ENCODE measurements around the gene CYRIA.

CYRIA gene

DNA sequence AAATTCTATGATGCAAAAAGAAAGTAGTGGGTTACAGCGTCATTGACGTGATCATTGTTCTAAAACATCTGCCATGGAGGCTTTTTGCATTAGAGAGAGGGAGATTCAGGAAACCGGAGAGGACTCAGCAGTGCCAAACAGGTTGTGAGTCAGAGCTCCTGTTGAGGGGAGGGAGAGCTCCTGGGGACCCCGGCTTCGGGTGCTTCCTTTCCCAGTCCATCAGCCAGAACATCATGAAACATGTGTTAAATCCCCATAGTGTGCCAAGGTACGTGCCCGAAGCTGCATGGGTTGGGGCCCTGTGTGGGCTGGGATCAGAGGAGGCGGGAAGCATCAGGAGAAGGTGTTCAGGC is 791 bp upstream of the CYRIA start:
- no peak for DNase-seq

- DNase-seq = no peak
Observed at GRCh38 chr2:16664809-16665747, 556 bp downstream of the CYRIA start.

- DNase-seq = no peak
Observed at GRCh38 chr2:16664052-16664731, 1.4 kb downstream of the CYRIA start.

GRCh38 chr2:16663121-16663905 is 2.3 kb downstream of the CYRIA start:
- DNase-seq = no peak

- no peak for DNase-seq
Observed at GRCh38 chr2:16661936-16662839, 3.4 kb downstream of the CYRIA start.

DNA sequence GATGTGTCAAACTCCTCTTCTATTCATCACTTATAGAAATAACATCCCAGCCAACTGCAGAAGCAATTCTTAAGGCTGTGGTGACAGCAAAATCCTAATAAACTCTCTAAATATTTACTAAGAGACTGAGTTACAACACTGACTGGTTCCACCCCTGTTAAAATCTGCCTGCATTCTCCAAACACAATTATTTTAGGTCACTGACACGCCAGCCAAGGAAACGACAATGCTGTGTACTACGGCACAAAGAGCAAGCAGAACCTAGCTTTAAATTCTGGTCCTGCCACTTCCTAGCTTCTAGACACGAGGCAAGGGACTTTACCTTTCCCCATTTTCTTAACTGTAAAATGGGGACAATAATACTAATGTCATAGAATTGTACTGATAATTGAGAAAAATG is 4.1 kb downstream of the CYRIA start:
- no peak for DNase-seq

GRCh38 chr2:16660556-16660955 is 5.1 kb downstream of the CYRIA start:
- DNase-seq = no peak

DNA sequence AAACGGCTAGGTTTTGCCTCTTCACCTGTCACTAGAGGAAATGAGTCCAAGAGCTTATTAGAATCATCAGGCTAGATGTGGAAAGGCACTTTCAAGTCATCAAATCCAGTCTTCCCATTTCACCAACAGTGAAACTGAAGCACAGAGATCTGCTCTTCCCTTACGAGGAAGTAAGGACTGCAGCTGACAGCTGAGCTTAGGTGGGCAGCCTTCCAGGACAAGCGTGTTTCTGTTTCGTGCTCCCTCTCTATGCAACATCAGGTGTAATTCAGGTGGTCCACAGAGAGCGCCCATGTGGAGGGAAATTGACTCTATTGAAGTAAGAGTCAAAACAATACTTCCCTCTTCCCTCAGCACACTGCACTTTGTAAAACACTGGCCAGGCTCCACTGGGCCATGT is 5.5 kb downstream of the CYRIA start:
- DNase-seq = no peak

DNA sequence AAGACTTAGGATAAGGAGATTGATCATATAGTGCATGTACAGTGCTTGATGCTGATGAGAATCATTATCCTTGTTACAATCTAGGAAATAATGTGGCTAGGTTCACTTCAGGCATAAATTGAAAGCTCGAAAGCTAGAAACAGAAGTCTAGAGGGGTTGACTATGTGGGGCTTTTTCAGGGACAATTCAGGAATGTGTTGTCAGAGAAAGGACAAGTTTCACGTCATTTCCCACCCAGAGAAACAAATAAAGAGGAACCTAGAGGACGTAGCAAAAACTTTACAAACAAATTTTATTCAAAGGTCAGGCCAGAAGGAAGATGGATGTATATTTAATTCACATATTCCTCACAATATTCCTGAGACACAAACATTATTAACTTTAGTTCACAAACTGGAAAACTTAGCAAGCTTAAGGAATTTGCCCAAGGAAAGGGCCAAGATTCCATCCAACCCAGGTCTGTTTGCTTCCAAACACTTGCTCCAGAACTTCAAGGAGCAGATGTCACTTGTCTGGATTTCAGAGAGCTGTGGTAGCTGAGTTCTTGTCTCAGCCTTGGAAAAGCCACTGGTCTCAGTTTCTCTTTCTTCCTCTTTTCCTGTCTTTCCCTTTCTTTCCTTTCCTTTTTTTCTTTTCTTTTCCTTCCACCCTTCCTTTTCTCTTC is 7.4 kb downstream of the CYRIA start:
- no peak for DNase-seq

GRCh38 chr2:16657671-16658070 is 8.0 kb downstream of the CYRIA start:
- no peak for DNase-seq

DNA sequence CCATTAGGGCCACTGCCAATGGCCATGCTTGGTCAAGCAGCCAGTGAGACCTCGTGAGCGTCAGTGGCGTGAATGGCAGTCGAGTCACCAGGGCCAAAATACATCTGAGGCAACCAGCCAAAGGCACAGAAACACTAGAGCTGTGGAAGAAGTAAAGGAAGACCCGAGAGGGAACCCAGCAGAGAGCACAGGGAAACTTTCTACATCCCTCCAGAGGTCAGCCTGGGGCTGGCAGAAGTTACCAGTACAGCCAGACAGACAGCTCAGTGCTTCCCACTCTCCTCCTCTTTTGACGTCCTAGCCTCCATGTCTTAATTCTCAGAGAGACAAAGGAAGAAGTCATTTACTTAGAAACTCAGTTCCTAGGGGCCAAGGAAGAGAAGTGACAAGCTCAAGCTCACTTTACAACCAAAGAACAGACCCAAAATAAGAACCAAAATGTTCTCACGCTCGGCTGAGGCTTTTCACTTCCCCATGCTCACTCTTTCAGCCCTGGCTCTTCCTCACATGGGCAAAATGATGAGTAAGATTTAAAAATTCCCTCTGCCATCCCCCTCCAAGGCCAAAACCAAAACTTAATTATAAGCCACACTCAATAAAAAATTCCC is 8.7 kb downstream of the CYRIA start:
- no peak for DNase-seq

DNA sequence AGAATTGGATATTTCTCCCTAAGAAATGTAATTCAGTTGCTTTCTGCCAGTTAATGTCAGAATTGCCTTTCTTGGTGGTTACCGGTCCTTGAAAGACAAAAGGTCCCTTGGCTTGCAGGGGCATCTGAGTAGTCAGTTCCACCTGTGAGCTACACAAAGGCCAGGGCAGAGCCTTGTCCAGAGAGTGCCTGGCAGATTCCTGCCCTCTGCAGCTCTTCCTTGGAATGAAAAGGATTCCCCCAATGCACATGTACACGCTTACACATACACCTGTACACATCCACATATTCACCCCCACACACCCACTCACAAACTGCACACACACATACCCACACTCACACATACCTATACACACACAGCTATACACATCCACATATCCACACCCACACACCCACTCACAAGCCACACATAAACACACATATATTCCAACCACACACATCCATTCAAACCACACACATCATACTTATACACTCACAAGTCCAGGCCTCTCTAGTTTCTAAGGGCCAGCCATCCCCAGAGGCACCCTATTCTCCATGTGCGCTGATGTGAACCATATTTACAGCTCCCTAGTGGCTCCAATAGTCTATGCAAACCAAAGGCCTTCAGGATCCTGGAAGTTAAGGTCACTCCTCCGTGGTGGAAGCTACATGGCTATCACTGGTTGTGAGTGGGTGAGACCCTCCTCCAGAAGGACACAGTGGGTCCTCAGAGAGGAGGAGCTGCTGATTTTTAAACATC is 9.6 kb downstream of the CYRIA start:
- DNase-seq = no peak

DNA sequence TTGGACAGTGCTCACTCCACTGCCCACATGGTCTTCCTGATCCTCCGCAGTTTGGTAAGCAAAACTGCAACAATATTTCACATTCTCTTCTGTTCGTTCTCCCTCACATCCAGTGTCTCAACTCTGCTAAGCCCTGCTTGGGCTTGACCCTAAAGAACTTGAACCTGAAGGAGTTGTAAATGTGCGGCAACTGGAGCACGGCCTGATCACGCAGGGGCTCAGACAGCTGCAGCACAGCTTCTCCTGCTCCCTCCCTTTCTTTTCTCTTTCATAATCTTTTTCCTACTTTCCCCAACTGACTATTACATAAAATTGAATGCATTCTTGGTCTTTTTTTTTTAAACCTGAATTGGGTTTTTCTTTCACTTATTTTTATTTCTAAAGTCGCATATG is 10.2 kb downstream of the CYRIA start:
- no peak for DNase-seq

DNA sequence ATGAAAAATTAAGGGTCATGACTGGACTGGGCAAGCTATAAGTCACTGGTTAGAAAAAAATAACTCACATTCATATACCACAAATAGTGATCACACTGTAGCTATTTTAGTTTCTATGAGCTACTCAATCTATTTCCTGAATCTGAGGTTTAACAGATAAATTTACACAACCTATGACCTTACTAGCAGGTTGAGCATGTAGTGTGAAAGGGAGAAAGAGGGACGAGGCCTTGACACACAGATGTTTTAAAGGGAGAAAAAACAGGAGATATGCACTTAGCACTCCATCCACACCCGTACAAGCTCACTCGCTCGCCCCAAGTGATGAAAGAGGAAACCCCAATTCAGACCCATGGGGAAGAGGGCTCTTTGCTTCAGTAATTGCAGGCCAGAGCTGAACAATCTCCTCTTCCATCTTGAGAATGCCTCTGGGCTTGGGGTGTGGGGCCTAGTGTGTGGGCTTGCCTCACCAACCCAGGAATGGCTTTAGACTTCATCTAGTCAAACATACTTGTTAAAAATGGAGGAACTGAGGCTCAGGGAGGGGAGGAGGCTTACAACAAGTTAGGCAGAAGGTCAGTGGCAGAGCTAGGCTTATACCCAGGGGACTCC is 10.7 kb downstream of the CYRIA start:
- no peak for DNase-seq

DNA sequence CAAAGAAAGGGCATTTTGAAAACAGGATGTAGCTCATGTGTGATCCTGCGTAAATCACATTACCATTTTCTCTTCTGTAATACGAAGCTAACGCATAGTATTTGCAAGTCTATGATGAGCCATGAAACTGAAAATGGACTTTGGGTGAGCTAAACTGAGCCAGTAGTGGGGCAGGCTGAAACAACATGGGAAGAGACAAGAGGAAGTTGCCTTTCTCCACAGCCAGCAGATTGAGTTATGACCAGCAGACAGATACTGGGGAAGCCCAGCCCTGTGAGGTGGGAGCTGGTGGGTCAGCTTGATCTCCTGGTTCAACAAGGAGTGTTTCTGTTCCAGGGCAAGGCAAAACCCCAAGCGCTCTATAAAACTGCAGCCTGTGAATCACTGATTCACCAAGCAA is 11.8 kb downstream of the CYRIA start:
- DNase-seq = no peak

DNA sequence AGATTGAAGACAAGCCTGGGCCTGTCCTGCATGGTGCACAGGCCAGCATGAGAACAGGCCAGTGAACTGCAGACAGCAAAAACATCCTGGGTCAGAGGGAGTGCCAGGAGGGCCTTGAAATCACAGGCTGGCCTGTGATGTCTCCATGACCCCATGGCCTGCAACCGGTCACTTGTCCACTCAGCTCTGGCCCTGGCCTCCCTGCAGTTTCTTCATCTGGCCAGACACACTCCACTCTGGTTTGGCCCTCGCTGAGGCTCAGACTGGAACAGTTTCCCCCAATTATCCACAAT is 12.6 kb downstream of the CYRIA start:
- no peak for DNase-seq

DNA sequence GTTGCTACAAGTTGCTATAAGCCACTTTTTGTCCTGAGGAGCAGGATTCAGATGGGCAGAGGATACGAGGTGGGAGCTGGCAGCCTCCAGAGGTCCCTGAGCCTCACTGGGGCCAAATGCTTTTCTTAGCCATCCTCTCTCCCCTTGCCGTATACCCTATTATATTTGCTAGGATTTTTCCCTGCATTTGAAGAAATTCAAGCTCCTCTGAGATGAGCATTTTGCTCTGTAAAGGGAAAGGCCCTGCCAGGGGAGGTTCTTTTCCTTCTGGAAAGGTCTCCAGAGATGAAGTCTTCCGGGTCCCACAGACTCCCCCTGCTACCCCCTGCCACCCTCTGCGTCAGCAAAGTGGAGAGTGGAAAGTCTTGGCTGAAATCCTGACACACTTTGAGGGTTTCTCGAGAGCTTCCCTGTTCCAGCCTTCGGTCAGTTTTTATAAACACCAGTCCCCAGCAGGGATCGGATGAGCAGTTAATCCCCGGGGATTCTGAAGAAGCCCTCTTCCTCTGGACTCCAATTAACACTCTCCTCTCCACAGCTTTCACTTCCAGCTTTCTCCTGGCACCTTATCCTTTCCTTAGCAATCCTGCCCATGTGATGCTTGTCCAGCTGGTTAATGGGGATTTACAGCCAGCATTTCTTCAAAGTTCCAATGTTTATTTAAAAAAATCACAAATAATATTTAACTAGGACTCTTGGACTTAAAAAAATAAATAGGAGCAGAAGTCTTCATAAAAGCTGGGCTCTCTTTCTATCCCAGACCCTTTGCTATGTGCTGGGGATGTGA is 13.1 kb downstream of the CYRIA start:
- no peak for DNase-seq

DNA sequence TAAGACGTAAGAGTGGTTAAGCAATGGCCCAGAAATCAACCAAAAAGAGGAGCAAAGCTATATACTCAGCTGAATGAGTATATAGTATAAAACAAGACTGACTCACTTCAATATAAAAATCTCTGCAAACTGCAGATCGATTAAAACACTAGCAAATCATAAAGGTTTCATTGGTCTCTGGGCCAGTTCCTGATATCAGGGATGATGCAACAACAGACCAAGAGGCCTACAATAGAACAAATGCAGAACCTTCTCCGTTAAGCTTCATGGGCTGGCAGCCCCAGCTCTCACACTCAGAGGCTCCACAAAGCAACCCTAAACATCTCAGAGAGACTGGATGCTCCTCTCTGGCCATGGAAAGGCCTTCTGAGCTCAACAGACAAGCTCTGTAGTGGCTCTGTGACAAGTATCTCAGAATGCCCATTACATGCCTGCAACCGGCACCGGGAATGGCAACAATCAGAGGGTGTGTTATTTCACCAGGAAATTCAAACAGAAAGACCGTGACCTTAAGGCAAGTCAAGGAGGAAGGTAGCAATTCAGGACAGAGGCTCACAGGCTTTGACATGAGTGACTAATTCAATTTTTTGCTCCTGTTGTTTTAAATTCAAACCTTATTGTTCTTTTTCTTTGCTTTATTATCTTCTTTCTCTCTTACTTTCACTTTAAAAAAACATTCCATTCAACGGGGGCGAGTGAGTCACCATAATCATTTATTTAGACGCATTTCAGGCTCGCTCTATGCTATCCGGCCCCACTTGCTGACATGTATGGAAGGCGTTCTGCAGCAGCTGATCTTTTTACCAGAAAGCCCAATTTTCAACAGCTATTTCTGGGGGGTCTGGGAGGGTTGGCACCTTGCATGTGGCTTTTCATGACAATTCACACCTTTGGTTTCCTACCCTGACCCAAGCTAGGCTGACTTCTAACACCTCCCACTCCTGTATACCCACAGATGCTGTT is 15.1 kb downstream of the CYRIA start:
- no peak for DNase-seq

All from T-helper 9 cell (primary cell).